GM19025 (cell line): ENCODE results near the gene PSMG3.
A peak's percentile ranks its signal among the peaks of the same experiment; 100 is the strongest.
"Not testable (repeated sequence)": the region's sequence is repeated elsewhere in the genome, so short reads cannot be mapped to it uniquely, and the experiment has no call there.

ENCODE experiments used
- ATAC-seq: cut with Tn5 transposase; IDR thresholded peaks from one replicate; pipeline ENCODE4 v1.9.1; 2021; ENCODE audit warnings: mild to moderate bottlenecking, low read depth, moderate library complexity; ENCODE audit not compliant: unreplicated experiment

PSMG3 gene

GRCh38 chr7:1536455-1536742 lies 33.4 kb downstream of the PSMG3 start:
- no peak for ATAC-seq

- ATAC-seq, result no peak
Measured at GRCh38 chr7:1535701-1536454, 34.0 kb downstream of the PSMG3 start.

GRCh38 chr7:1535100-1535458 lies 34.8 kb downstream of the PSMG3 start:
- ATAC-seq, result no peak

- ATAC-seq, result no peak
Measured at GRCh38 chr7:1534330-1535099, 35.3 kb downstream of the PSMG3 start.

- ATAC-seq, result no peak
Measured at GRCh38 chr7:1533547-1534329, 36.1 kb downstream of the PSMG3 start.

GRCh38 chr7:1533255-1533546 lies 36.6 kb downstream of the PSMG3 start:
- ATAC-seq, result no peak

GRCh38 chr7:1532456-1533254 lies 37.2 kb downstream of the PSMG3 start:
- ATAC-seq, result no peak

GRCh38 chr7:1531979-1532455 lies 37.8 kb downstream of the PSMG3 start:
- no peak for ATAC-seq

GRCh38 chr7:1531263-1531978 lies 38.4 kb downstream of the PSMG3 start:
- ATAC-seq, result peak; percentile 27

- peak; percentile 23 for ATAC-seq
Measured at GRCh38 chr7:1530946-1531262, 38.9 kb downstream of the PSMG3 start.

GRCh38 chr7:1529383-1530116 lies 40.3 kb downstream of the PSMG3 start:
- no peak for ATAC-seq

GRCh38 chr7:1526271-1526754 lies 43.5 kb downstream of the PSMG3 start:
- ATAC-seq, result no peak

GRCh38 chr7:1525409-1525808 lies 44.4 kb downstream of the PSMG3 start:
- no peak for ATAC-seq

- ATAC-seq, result no peak
Measured at GRCh38 chr7:1523844-1524243, 46.0 kb downstream of the PSMG3 start.

GRCh38 chr7:1523208-1523607 lies 46.6 kb downstream of the PSMG3 start:
- no peak for ATAC-seq

- no peak for ATAC-seq
Measured at GRCh38 chr7:1521456-1521855, 48.4 kb downstream of the PSMG3 start.

GRCh38 chr7:1520539-1521234 lies 49.1 kb downstream of the PSMG3 start:
- no peak for ATAC-seq

- not testable (repeated sequence) for ATAC-seq
Measured at GRCh38 chr7:1519322-1519922, 50.4 kb downstream of the PSMG3 start.
